NK-92 treated with Interleukin-12 subunit alpha and Interleukin-12 subunit beta, amount 100 ng/mL, for 24 hours (cell line): ENCODE data around the gene SUCLG2.

Experiments used
- DNase-seq: peaks from one replicate; lab custom pipeline; 2025; lab: John Stamatoyannopoulos, UW

Gene SUCLG2

GRCh38 chr3:67649681-67650080, 4.7 kb downstream of the SUCLG2 start:
- no peak for DNase-seq

- no peak for DNase-seq
Observed at GRCh38 chr3:67648701-67649100, 5.7 kb downstream of the SUCLG2 start.

GRCh38 chr3:67648229-67648628, 6.2 kb downstream of the SUCLG2 start:
- DNase-seq: no peak

GRCh38 chr3:67647390-67647878, 7.0 kb downstream of the SUCLG2 start:
- no peak for DNase-seq

- DNase-seq: no peak
Observed at GRCh38 chr3:67646586-67647234, 7.7 kb downstream of the SUCLG2 start.

GRCh38 chr3:67644827-67645226, 9.6 kb downstream of the SUCLG2 start:
- no peak for DNase-seq

GRCh38 chr3:67642734-67643133, 11.7 kb downstream of the SUCLG2 start:
- no peak for DNase-seq

GRCh38 chr3:67642190-67642589, 12.2 kb downstream of the SUCLG2 start:
- DNase-seq: no peak

GRCh38 chr3:67641451-67641850, 13.0 kb downstream of the SUCLG2 start:
- DNase-seq: no peak

GRCh38 chr3:67640023-67640660, 14.3 kb downstream of the SUCLG2 start:
- DNase-seq: no peak

- no peak for DNase-seq
Observed at GRCh38 chr3:67637255-67637900, 17.0 kb downstream of the SUCLG2 start.

GRCh38 chr3:67635806-67636205, 18.6 kb downstream of the SUCLG2 start:
- DNase-seq: no peak

- no peak for DNase-seq
Observed at GRCh38 chr3:67635257-67635656, 19.2 kb downstream of the SUCLG2 start.

GRCh38 chr3:67630666-67631362, 23.6 kb downstream of the SUCLG2 start:
- DNase-seq: no peak

- DNase-seq: no peak
Observed at GRCh38 chr3:67624687-67625086, 29.7 kb downstream of the SUCLG2 start.

GRCh38 chr3:67624078-67624477, 30.3 kb downstream of the SUCLG2 start:
- DNase-seq: no peak

GRCh38 chr3:67622652-67623051, 31.8 kb downstream of the SUCLG2 start:
- no peak for DNase-seq

- no peak for DNase-seq
Observed at GRCh38 chr3:67620869-67621268, 33.5 kb downstream of the SUCLG2 start.

- no peak for DNase-seq
Observed at GRCh38 chr3:67619991-67620390, 34.4 kb downstream of the SUCLG2 start.

- no peak for DNase-seq
Observed at GRCh38 chr3:67617518-67617917, 36.9 kb downstream of the SUCLG2 start.

- no peak for DNase-seq
Observed at GRCh38 chr3:67616046-67616445, 38.4 kb downstream of the SUCLG2 start.

- no peak for DNase-seq
Observed at GRCh38 chr3:67614195-67614594, 40.2 kb downstream of the SUCLG2 start.

- no peak for DNase-seq
Observed at GRCh38 chr3:67610458-67610857, 44.0 kb downstream of the SUCLG2 start.
